ENCODE measurements around the gene PIK3R5.
A peak's percentile ranks its signal among the peaks of the same experiment; 100 is the strongest.

The PIK3R5 gene

DNA sequence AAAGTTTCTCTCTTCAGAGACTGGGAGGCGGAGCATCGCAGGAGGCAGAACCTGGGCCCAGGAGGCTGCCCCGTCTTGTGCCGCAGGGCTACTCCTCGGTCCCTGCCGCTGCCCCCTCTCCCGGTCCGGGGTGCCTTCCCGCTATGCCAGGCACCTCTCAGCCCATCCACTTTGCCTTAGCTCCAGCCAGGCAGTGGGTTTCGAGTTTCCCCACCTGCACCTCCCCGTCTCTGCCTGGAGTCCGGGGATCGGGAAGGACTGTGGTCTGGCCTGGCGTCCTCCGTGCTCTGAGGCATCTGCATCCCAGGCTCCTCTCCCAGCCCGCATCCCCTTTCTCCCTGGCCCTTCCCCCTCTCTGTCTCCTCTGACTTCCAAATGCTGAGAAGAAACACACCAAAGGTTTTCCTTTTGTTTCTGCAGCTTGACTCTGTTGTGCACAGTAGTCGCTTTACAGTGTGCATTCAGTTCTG, 71.3 kb downstream of the PIK3R5 start:
- no peak for DNase-seq

DNA sequence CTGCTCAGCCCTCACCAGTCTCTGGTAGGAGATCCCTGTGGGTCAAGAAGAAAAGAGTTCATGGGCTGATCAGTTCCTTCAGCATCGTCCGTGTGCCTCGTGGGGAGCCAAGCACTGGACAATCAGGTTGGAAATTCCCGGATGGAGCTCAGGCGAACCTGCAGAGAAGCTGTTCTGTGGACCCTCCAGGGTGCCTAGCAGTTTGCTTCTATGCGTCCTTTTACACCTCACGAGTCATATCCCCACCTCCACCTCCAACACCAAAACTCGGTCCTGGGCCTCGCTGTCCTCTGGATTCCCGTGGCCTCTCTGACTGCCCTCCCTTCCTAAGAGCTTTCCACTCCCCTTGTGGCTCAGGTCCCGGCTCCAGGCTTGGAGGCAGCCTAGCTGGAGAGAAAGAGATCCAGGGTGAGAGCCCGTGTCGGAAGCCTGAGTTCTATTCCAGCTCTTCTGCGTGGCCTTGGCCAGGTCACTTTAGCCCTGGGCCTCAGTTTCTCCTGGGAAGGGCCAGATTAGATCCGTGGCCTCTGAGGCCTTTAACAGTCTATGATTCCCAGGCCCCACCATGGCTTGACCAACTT, 71.8 kb downstream of the PIK3R5 start:
- no peak for DNase-seq

DNA sequence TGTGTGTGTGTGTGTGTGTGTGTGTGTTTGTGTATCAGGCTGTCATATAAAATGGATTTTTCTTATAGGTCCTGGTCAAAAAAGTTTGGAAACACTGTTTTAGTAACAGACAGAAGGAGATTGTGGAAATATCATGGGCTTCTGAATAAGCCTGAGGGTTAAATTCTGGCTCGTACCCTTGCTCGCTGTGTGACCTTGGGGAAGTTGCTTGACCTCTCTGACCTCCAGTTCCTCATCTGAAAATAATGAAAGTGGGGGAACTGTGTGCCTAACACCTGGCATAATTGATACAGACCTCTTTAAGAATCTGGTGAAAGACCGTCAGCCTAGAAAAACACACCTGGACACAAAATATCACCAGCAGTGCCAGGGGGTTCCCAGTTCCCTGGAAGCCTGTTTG, 72.4 kb downstream of the PIK3R5 start:
- no peak for DNase-seq

DNA sequence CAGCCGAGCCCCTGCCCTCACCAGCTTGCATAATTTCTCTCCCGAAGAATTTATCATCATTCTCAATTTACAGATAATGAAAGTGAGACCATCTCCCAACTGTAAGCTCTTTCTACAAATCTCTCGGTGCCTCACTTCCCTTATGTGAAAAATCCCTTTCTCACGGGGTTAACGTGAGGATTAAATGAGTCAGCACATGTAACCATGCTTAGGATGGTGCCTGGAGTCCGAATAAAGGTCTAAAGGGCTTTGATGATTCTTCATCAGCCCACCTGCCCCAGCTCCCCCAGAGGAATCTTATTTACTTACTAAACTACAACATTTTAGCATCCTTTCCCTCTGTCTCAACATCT, 73.2 kb downstream of the PIK3R5 start:
- DNase-seq, result peak; percentile 80

DNA sequence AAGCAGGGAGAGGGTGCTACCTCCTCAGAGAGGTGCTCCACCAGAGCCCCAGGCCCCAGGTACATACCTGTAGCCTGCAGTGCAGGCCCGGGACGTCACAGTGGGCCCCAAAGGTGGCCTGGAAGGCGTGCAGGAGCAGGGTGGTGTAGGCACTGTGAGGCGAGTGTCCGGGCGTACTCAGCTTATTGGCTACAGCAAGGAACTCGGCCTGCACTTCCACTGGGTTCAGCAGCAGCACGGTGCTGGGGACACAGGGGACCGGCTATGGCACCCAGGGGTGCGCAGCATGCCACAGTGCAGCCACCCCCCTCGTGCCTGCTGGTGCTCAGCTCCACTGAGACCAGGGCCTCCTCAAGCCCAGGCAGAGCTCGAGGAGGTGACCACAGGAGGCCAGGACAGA, 74.8 kb downstream of the PIK3R5 start:
- no peak for DNase-seq

DNA sequence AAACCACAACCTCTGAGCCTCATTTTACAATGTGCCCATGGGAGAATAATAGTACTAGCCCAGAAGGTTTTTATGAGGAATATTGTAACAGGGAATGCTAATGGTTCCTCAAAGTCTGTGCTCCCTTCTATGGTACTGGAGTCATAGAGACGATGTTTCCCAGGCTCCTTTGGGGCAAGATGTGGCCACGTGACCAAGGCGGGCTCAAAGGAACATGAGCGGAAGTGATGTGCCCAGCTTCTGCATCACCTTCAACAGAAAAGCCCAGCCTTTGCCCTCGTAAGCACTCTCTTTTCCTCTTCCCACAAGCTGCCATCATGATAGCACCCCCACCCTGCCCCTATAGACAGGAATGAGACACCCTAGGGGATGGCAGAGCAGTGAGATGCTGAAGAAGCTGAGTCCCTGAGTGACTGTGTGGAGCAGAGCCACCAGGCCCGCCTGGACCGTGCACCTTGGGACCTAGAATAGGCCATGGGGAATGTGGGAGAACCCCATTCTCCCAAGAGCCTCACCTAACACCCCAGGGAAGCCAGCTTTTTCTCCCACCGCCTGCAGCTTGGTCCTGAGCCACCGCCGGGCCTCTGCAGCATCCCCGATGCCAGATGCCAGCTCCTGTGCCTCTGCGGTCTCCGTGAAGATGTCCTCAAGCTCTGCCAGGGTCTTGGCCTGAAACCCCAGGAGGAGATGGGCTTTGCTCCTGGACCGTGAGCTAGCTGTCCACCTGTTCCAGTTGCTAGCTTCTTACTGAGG, 75.9 kb downstream of the PIK3R5 start:
- DNase-seq, result no peak

DNA sequence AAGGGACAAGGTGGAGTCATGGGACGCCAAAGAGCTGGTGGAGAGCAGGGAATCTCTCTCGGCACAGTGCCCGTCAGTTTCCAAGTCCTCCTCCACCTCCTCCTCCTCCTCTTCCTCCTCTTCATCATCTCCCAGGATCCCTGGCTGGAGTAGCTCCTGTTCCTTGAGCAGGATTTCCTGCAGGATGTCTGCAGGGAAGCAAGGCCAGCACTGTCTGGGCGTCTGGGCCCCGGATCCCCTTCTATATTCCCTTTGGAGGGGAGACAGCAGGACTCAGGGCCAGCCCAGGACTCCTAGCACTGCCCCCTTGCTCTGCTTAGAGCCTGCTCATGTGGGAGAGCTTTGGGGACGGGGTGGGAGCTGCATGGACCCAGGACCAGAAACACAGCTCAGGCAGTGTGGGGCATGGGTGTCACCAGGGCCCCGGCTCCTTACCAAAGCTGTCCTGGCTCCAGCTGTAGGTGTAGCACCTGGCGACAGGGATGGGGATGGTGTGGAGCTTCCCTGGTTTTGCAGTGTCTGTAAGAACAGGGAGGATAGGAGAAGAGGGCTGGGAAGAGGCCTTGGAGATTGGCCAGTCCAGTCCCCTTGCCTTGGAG, 76.7 kb downstream of the PIK3R5 start:
- DNase-seq, result no peak

DNA sequence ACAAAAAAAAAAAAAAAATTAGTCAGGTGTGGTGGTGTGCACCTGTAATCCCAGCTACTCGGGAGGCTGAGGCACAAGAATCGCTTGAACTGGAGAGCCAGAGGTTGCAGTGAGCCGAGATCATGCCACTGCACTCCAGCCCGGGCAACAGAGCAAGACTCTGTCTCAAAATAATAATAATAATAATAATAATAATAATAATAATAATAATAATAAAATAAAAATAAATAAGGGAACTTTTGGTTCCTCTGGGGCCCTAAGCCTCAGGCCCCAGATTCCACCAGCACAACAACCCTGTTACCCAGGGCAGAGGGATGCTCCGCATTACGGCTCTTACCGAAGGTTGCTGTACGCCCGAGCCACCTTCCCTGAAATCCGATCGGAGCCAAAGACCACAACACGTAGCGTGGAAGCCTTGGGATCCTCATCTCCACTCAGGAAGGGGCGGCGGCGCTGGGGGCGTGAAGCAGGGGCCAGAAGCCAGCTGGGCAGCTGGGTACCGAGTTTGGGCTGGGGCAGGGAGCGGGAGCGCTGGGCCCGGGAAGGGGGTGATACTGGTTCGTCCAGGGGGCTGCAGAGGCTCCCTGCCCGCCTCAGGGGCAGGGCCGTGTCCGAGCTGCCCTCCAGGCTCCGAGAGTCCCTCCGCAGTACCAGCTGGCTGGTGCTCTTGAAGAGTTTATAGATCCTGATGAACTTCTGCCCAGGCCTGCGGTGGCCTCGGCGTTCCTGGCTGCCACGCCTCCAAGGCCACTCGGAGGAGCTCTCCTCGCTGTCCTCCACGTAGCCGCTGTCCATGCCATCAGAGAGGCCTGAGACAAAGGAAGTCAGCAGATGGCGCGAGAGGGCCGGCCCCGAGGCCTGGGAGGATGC, 77.4 kb downstream of the PIK3R5 start:
- no peak for DNase-seq

DNA sequence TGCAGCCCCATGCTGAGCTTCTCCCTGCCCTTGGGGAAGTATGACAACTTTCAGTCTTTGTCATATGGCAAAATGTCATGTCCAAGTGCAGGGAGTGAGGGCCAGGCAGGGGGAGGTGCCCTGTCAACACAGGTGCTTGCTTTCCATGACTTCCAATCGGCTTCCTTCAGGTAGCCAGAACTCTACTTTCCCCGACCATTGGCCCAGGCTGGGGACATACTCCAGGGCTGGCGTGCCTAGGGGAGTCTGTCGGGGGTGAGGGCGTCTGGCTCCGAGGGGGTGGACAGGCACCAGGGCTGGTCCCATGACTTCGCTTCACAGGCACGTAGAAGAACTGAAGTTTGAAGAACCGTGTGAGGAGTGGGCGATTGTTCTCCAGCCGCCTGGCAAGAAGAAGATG, 78.2 kb downstream of the PIK3R5 start:
- DNase-seq, result no peak

DNA sequence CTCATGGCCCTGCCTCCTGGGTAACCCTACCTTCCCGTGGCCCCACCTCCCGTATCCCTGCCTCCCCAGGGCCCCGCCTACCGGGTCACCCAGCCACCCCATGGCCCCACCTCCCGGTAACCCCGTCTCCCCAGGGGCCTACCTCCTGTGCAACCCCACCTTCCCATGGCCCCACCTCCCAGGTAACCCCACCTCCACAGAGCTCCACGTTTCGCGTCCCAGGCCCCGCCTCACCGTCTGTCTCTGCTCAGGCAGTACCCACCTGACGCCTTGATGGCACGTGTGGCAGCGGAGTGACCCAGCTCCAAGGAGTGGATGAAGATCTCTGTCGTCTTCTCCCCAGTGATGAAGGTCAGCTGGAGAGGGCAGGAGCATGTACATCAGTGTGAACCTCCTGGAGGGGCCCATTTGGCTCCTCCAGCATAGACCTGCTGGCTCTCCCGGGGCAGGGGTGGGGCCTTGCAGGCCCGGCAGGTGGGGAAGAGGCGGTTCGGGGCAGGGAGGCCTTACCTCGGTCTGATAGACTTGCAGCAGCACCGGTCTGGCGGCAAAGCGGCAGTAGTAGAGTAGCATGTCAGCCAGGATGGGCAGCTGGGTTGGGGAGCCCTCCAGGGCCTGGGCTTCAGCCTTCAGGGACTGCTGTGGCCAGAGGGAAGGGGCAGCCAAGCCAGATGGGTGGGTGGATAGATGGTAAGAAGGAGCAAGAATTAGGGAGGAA, 79.4 kb downstream of the PIK3R5 start:
- no peak for DNase-seq

DNA sequence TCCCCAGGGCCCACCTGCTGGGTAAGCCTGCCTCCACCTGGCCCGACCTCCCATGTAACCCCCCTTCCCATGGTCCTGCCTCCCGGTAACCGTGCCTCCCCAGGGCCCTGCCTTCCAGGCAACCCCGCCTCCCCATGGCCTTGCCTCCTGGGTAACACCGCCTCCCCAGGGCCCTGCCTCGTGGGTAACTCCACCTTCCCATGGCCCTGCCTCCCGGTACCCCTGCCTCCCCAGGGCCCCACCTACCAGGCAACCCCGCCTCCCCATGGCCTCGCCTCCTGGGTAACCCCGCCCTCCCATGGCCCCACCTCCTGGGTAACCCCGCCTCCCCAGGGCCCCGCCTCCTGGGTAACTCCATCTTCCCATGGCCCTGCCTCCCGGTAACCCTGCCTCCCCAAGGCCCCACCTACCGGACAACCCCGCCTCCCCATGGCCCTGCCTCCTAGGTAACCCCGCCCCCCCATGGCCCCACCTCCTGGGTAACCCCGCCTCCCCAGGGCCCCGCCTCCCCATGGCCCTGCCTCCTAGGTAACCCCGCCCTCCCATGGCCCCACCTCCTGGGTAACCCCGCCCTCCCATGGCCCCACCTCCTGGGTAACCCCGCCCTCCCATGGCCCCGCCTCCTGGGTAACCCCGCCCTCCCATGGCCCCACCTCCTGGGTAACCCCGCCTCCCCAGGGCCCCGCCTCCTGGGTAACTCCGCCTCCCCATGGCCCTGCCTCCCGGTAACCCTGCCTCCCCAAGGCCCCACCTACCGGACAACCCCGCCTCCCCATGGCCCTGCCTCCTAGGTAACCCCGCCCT, 80.1 kb downstream of the PIK3R5 start:
- peak; percentile 32 for DNase-seq

DNA sequence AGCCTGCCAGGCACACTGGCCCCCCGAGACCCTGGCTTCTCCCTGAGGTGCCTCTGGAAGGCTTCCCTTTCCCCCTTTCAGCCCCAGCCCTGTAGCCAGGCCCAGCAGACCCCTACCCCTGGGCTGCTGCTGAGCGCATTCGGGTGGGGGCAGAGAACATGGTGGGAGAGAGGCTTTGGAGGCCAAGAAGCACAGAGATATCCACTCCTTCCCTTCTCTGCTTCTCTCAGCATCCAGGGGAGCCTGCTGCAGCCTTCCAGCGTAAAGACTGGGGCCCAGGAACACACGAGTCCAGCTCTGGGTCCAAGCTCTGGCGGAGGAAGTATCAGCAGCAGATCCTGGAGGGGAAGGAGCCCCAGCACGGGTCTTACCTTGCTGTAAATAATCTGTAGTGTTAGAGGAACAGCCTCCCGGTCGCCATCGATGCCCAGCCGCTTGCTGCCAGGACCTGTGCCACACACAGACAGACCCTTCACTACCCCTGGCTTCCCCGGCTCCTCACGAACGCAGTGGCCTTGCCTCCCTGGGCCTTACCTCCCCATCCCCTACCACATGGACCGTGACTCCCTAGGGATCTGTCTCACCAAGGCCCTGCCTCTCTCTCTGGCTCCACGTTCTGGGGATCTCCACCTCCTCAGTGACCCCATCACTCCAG, 81.0 kb downstream of the PIK3R5 start:
- no peak for DNase-seq

DNA sequence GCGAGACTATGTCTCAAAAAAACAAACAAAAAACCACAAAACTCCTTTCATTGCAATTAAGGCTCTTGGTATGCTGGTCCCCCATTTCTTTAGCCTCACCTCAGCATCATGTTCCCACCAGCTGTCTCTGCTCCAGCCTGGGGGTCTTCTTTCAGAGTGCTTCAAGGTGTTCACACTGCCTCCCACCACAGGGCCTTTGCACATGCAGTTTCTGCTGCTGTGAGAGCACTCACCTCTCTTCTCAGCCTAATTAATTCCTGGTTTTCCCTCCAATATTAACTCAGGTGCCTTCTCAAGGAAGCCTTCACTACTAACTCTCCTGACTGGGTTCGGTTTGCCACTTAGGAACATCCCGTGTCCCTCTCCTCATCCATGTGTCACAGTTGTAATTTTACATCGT, 82.2 kb downstream of the PIK3R5 start:
- DNase-seq, result no peak

DNA sequence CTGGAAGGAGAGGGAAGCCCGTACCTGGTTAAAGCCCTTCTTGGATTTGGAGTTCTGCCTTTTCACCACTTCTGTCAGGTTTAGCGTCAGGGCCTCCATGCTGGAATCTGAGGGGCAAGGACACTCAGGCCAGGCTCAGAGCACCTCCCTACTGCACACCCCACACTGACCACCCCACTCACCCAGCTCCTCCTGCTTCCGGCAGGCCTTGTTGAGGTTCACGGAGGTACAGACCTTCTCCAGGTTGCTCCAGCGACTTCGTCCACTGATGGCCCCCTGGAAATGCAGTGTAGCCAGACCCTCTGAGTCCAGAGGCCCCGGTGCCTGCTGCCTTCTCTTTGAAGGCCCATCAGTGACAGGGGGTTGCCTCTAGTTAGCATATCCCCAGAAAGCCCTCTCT, 83.9 kb downstream of the PIK3R5 start:
- no peak for DNase-seq

DNA sequence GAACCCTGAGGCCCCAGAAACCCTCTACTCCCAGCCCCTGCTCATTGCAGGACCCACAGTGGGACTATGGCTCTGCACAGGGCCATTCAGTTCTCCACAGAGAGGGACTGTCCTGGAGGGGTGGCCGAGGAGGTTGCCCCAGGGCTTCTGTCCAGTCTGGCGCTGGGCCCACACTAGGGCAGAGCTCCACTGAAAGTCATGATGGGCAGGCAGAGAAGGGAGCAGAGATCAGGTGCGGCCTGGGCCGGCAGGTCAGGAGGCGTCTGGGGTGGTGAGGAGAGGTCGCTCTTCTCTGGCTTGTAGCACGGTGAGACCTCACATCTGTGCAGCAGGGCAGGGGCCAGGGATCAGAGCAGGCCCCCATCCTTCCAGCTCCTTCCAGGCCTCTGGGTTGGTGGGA, 85.0 kb downstream of the PIK3R5 start:
- DNase-seq, result no peak

DNA sequence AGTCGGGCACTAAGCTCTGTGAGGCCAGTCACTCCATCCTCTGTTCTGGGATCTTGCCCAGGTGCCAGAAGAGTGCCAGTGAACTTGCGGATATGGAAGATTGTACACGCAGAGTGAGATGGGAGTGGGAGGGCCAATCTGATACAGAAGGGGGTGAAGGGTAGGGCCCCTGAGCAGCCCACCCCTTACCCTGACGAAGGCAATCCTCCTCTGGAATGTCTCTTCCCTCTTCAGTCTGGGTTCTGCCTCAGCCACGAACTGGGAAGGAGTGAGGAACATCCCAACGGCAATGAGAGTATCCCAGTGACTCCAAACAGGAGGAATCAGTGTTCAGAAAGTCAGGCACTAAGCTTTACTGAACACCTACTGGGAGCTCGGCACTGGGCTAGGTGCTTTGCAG, 86.1 kb downstream of the PIK3R5 start:
- no peak for DNase-seq

DNA sequence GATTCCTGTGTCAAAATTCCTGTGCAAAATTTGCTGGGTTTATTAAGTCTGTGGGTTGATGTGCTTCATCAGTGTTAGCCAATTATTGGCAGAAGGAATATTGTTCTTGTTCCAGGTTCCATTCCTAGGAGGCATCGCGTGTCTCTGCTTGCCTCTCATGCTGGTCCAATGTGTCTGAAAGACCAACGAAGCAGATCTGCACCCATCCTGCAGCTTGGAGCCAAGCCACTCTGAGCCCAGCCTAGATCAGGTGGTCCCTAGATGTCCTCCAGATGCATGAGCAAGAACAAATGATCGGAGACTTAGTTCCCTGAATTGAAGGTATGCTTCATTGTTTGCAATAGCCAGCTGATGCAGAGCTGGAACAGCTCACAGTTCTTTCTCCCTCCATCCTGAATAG, 87.5 kb downstream of the PIK3R5 start:
- no peak for DNase-seq

DNA sequence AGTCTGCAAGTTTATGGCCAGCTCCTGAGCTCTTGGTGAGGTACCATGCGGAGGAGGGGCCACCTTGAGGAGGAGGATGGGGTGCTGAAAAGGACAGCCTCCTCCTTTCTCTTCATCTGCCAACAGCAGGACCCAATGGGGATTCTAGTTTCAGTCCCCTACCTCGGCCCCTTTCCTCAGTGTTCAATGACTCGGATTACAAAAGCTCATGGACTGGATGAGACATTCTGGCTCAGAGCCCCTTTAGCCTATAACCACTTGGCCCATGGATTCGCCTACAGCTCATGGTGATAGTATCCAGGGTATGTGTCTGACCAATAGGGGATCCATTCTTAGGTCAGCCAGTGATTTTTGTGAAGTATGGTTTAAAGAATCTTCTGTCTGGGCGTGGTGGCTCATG, 89.5 kb downstream of the PIK3R5 start:
- no peak for DNase-seq

DNA sequence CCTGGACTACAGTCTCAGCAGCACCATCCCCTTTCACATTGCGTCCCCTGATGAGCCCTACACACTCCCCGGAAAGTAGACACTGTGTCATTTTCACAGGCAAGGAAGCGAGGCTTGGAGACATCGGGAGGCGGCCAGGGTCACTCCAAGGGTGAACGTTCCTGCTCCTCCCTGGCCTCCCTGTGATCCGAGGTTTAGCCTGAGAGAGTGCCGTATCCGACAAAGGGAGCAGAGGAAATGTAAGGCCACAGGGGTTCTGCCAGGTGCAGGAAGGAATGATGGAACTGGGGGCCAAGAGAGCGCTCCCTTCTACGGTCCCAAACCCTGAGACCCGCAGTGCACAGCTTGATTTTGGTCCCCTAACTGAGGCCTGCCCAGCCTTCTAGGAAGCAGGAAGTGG, 90.1 kb downstream of the PIK3R5 start:
- DNase-seq, result no peak

DNA sequence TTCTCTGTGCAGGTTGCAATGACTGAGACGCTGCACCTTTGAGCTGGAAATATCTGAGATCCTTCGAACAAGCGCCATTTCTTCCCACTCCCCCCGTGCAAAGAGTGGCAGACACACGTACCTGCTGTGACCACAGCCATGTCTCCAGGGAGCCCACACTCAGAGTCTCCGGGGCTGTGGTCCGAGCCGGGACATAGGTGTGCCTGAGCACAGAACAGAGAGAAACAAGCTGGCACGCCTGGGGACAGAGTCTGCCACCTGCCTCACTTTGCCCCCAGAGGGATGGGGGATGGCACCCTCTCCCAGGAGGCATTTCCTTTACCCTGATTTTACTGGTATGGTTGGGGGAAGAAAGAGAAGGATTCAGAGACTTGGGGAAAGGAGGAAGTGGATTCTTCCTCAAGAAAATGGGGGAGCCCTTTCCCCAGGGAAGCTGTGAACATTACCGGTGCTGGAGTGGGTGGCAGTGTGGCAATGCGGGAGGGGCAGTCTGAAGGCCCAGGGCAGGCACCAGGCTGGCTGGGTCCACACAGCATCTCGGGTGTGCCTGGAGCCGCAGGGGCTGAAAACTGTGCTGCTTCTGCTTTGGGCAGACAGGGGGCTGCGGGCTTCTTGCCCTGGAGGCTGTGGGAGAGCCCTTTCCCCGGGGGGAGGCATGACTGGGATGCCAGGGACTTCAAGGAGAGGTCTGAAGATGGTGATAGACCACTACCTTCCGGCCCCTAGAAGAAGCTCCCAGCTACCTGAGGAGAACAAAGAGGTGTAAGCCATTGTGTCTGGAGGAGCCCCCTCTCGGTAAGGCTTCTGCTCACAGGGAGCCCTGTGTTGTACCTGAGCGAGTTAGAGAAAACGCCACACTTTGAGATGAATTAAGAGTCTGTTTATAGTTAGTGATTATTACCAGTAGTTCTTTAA, 91.4 kb downstream of the PIK3R5 start:
- DNase-seq, result no peak

All from inflammatory macrophage treated with lipopolysaccharide for 4 hours (primary cell).